Liver (tissue), 9 donors: Measurements from ENCODE around the gene HBZ. TPM values are rescaled to one million over a fixed set of nuclear protein-coding genes. Genes with fewer than 3 reads are reported as not detected.

Experiments used
- DNase-seq: peaks from one replicate; pipeline ENCODE4 v3.0.0-alpha.2; 2017; ENCODE audit warnings: low spot score
- H3K27ac ChIP-seq, 2 donors: one replicate each; pipeline ENCODE4 v1.7.0; 2013; ENCODE audit warnings: inconsistent platforms in 2 of 2, low read length in 2 of 2, control low read depth in 1 of 2, low read depth in 1 of 2, mild to moderate bottlenecking in 1 of 2
- H3K27me3 ChIP-seq, 4 donors: one replicate each; pipeline versions ENCODE4 v1.6.1 to v1.7.0; 2013; ENCODE audit warnings: low read length in 3 of 4, inconsistent platforms in 1 of 4, mild to moderate bottlenecking in 1 of 4, moderate library complexity in 1 of 4; ENCODE audit not compliant: control insufficient read depth in 4 of 4, insufficient read depth in 4 of 4
- H3K36me3 ChIP-seq, 4 donors: one replicate each; pipeline versions ENCODE4 v1.6.1 to v1.7.0; 2013; ENCODE audit warnings: low read length in 3 of 4, mild to moderate bottlenecking in 3 of 4, low read depth in 1 of 4, moderate library complexity in 1 of 4; ENCODE audit not compliant: control insufficient read depth in 4 of 4, insufficient read depth in 3 of 4
- H3K4me1 ChIP-seq, 4 donors: one replicate each; pipeline versions ENCODE4 v1.6.1 to v1.7.0; 2013; ENCODE audit warnings: low read length in 3 of 4, mild to moderate bottlenecking in 3 of 4, moderate library complexity in 1 of 4; ENCODE audit not compliant: control insufficient read depth in 4 of 4, insufficient read depth in 4 of 4
- H3K4me3 ChIP-seq, 3 donors: one replicate each; pipeline versions ENCODE4 v1.6.1 to v1.7.0; 2013; ENCODE audit warnings: low read length in 3 of 3, control low read depth in 1 of 3, low read depth in 1 of 3, mild to moderate bottlenecking in 1 of 3
- H3K9ac ChIP-seq, 2 donors: one replicate each; pipeline ENCODE4 v1.7.0; 2013; ENCODE audit warnings: low read length in 2 of 2, mild to moderate bottlenecking in 2 of 2, moderate library complexity in 2 of 2, control low read depth in 1 of 2, low read depth in 1 of 2
- H3K9me3 ChIP-seq, 4 donors: one replicate each; pipeline versions ENCODE4 v1.6.1 to v1.7.0; 2013; ENCODE audit warnings: low read length in 3 of 4; ENCODE audit not compliant: control insufficient read depth in 4 of 4
- FOXA1 ChIP-seq: IDR thresholded peaks from 2 replicates; pipeline ENCODE4 v1.6.1; 2016; ENCODE audit warnings: antibody characterized with exemption
- FOXA2 ChIP-seq: IDR thresholded peaks from 2 replicates; pipeline ENCODE4 v1.6.1; 2016; ENCODE audit warnings: antibody characterized with exemption
- GABPA ChIP-seq, 2 donors: IDR thresholded peaks in 1 of 2; conservative IDR thresholded peaks in 1 of 2; 2 replicates each; pipeline ENCODE4 v1.6.1; 2016; ENCODE audit warnings: antibody characterized with exemption in 2 of 2, mild to moderate bottlenecking in 1 of 2, moderate library complexity in 1 of 2
- HNF4A ChIP-seq, 2 donors: conservative IDR thresholded peaks; 2 replicates each; pipeline ENCODE4 v1.6.1; 2016; ENCODE audit warnings: antibody characterized with exemption in 2 of 2, mild to moderate bottlenecking in 2 of 2
- HNF4G ChIP-seq: IDR thresholded peaks from 2 replicates; pipeline ENCODE4 v1.6.1; 2016; ENCODE audit warnings: antibody characterized with exemption
- JUND ChIP-seq, 2 donors: IDR thresholded peaks; 2 replicates each; pipeline ENCODE4 v1.6.1; 2016; ENCODE audit warnings: antibody characterized with exemption in 2 of 2
- NR2F2 ChIP-seq: IDR thresholded peaks from 2 replicates; pipeline ENCODE4 v1.6.1; 2016; ENCODE audit warnings: antibody characterized with exemption
- RAD21 ChIP-seq, 2 donors: IDR thresholded peaks; 2 replicates each; pipeline ENCODE4 v1.6.1; 2016; ENCODE audit warnings: antibody characterized with exemption in 2 of 2, mild to moderate bottlenecking in 2 of 2
- RXRA ChIP-seq, 2 donors: IDR thresholded peaks; 2 replicates each; pipeline ENCODE4 v1.6.1; 2017 to 2018; ENCODE audit warnings: antibody characterized with exemption in 2 of 2, mild to moderate bottlenecking in 1 of 2
- ZBTB33 ChIP-seq: IDR thresholded peaks from 2 replicates; pipeline ENCODE4 v1.6.1; 2016; ENCODE audit warnings: antibody characterized with exemption
- WGBS: extraction: QIAGEN DNeasy Blood & Tissue Kit; methylation state at CpG from one replicate; pipeline ENCODE4 v1.1.7; 2013; 5-methylcytosine and 5-hydroxymethylcytosine counted together
- polyA plus RNA-seq, 2 donors: library from polyadenylated mRNA; stranded (reverse) in 1 of 2; unstranded in 1 of 2; fragments of 200-250 nt in 1 of 2; fragments of >200 nt in 1 of 2; fragmentation: Nextera tagmentation in 1 of 2; extraction: Ambion mirVana in 1 of 2; gene quantifications; one replicate each; pipeline versions ENCODE4 v1.2.1 to v1.2.3, GENCODE V29; 2013 to 2015
- total RNA-seq, 2 donors: library from RNA; depleted of rRNA; stranded (reverse); fragments of >200 nt; gene quantifications; one replicate each; pipeline ENCODE4 v1.2.3, GENCODE V29; 2014
- TF ChIP-seq, protein P1 (sequence below): IDR thresholded peaks from 2 replicates; pipeline ENCODE4 v1.6.1; 2016; ENCODE audit warnings: antibody characterized with exemption
- TF ChIP-seq, protein P2 (sequence below): IDR thresholded peaks from 2 replicates; pipeline ENCODE4 v1.6.1; 2016; ENCODE audit warnings: antibody characterized with exemption, mild to moderate bottlenecking
- TF ChIP-seq, protein P3 (sequence below): IDR thresholded peaks from 2 replicates; pipeline ENCODE4 v1.6.1; 2016; ENCODE audit warnings: antibody characterized with exemption
- donor health status: healthy.
- donor health status: healthy.
- donor health status: healthy.
- donor health status: healthy.
- donor health status: healthy.

The HBZ gene
- total and polyA plus RNA-seq, 4 donors: 55.8 TPM; not detected in 3

GRCh38 chr16:130533-131173 is 21.8 kb upstream of the HBZ start:
- Histone ChIP-seq H3K4me1 (no peaks in the 10 kb centered on the region), H3K27ac (no peak overlapping the region), H3K36me3 (no peaks in the 10 kb centered on the region), H3K4me3 (no peak overlapping the region), H3K9ac (no peak overlapping the region), H3K27me3 (no peaks in the 10 kb centered on the region), H3K9me3 (no peaks in the 10 kb centered on the region)
- DNase-seq: no peak
- TF ChIP-seq HNF4A (conservative IDR thresholded peaks at IDR 0.05) (no peak), ZBTB33 (no peak)
- TF ChIP-seq, protein P1, sequence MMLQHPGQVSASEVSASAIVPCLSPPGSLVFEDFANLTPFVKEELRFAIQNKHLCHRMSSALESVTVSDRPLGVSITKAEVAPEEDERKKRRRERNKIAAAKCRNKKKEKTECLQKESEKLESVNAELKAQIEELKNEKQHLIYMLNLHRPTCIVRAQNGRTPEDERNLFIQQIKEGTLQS: no peak
- TF ChIP-seq, protein P2, sequence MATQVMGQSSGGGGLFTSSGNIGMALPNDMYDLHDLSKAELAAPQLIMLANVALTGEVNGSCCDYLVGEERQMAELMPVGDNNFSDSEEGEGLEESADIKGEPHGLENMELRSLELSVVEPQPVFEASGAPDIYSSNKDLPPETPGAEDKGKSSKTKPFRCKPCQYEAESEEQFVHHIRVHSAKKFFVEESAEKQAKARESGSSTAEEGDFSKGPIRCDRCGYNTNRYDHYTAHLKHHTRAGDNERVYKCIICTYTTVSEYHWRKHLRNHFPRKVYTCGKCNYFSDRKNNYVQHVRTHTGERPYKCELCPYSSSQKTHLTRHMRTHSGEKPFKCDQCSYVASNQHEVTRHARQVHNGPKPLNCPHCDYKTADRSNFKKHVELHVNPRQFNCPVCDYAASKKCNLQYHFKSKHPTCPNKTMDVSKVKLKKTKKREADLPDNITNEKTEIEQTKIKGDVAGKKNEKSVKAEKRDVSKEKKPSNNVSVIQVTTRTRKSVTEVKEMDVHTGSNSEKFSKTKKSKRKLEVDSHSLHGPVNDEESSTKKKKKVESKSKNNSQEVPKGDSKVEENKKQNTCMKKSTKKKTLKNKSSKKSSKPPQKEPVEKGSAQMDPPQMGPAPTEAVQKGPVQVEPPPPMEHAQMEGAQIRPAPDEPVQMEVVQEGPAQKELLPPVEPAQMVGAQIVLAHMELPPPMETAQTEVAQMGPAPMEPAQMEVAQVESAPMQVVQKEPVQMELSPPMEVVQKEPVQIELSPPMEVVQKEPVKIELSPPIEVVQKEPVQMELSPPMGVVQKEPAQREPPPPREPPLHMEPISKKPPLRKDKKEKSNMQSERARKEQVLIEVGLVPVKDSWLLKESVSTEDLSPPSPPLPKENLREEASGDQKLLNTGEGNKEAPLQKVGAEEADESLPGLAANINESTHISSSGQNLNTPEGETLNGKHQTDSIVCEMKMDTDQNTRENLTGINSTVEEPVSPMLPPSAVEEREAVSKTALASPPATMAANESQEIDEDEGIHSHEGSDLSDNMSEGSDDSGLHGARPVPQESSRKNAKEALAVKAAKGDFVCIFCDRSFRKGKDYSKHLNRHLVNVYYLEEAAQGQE: no peak
- 96% methylated on average over 15 of the region's 15 CpGs for WGBS

DNA sequence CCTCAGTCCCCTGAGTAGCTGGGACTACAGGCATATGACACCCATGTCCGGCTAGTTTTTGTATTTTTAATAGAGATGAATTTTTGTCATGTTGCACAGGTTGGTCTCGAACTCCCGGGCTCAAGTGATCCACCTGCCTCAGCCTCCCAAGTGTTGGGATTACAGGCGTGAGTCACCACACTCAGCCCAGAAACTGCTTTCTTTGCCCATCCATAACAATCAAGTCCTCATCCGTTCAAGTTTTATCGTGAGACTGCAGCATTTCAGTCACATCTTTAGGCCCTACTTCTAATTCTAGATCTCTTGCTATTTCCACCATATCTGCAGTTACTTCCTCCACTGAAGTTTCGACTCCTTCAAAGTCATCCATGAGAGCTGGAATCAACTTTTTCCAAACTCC is 20.3 kb upstream of the HBZ start:
- Histone ChIP-seq H3K4me3 (no peak overlapping the region), H3K9me3 (no peaks in the 10 kb centered on the region), H3K27me3 (no peaks in the 10 kb centered on the region), H3K4me1 (peaks cover 0 to under 1% (median 0%) of the 10 kb centered on the region in 4 donors), H3K36me3 (no peaks in the 10 kb centered on the region), H3K27ac (no peak overlapping the region), H3K9ac (no peak overlapping the region)
- WGBS: 96% methylated on average over 7 of the region's 7 CpGs
- no peak for DNase-seq
- no peak for TF ChIP-seq RAD21 (IDR thresholded peaks at IDR 0.05)
- TF ChIP-seq, protein P2: no peak
- no peak for TF ChIP-seq JUND (IDR thresholded peaks at IDR 0.05)
- no peak for TF ChIP-seq NR2F2
- no peak for TF ChIP-seq RXRA (IDR thresholded peaks at IDR 0.05)
- no peak for TF ChIP-seq HNF4G
- TF ChIP-seq FOXA2: no peak
- no peak for TF ChIP-seq FOXA1
- no peak for TF ChIP-seq GABPA (IDR thresholded peaks at IDR 0.05 in 1 of 2, conservative IDR thresholded peaks at IDR 0.05 in 1 of 2)
- TF ChIP-seq, protein P3, sequence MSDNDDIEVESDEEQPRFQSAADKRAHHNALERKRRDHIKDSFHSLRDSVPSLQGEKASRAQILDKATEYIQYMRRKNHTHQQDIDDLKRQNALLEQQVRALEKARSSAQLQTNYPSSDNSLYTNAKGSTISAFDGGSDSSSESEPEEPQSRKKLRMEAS: no peak
- TF ChIP-seq, protein P1: no peak
- no peak for TF ChIP-seq HNF4A (conservative IDR thresholded peaks at IDR 0.05)
